ENCODE data around the gene PRKCH. TPM values are rescaled to one million over a fixed set of nuclear protein-coding genes. Genes with fewer than 3 reads are reported as not detected.

PRKCH gene
- total and polyA plus RNA-seq, 8 donors = 35.2 to 48.8 (median 43.1) TPM

- H3K27ac ChIP-seq = no peak overlapping the region
- no peak for TF ChIP-seq CTCF (IDR thresholded peaks at IDR 0.05)
Measured at GRCh38 chr14:61481701-61482100, 160.3 kb downstream of the PRKCH start.

GRCh38 chr14:61482348-61483206 lies 161.2 kb downstream of the PRKCH start:
- Histone ChIP-seq H3K27me3 (no peaks in the 10 kb centered on the region), H3K4me1 (peaks cover 9 to 90% of the 10 kb centered on the region in 2 donors), H3K27ac (peak overlapping the region in 1 of 2 donors; percentile 55), H3K9me3 (no peaks in the 10 kb centered on the region), H3K36me3 (peaks cover 0 to 5% of the 10 kb centered on the region in 2 donors), H3K4me3 (no peak overlapping the region)
- intact Hi-C loops (cut with DNase I) = loop anchor here in 1 of 2 donors (10.0 kb wide), 1 partner anchor 52 kb away; no protein-coding TSS in a partner anchor
- DNase-seq (no peak), ATAC-seq (peak; percentile 16)
- no peak for TF ChIP-seq CTCF (IDR thresholded peaks at IDR 0.05)

More at GRCh38 chr14:61481701-61482100, 160.3 kb downstream of the PRKCH start:
- DNase-seq = no peak
- peaks cover 0 to 3% of the 10 kb centered on the region in 2 donors for H3K36me3 ChIP-seq
- no peak for ATAC-seq
- peaks cover 14 to 92% of the 10 kb centered on the region in 2 donors for H3K4me1 ChIP-seq
- H3K4me3 ChIP-seq = no peak overlapping the region
- H3K27me3 ChIP-seq = no peaks in the 10 kb centered on the region
- intact Hi-C loops (cut with DNase I) = loop anchor here in 1 of 2 donors (10.0 kb wide), 1 partner anchor 53 kb away; no protein-coding TSS in a partner anchor
- no peaks in the 10 kb centered on the region for H3K9me3 ChIP-seq

GRCh38 chr14:61483476-61483875 lies 162.1 kb downstream of the PRKCH start:
- intact Hi-C loops (cut with DNase I) = loop anchor here in 1 of 2 donors (10.0 kb wide), 1 partner anchor 51 kb away; no protein-coding TSS in a partner anchor
- DNase-seq (no peak), ATAC-seq (no peak)
- no peak overlapping the region for H3K4me3 ChIP-seq
- no peak for TF ChIP-seq CTCF (IDR thresholded peaks at IDR 0.05)
- H3K36me3 ChIP-seq = peaks cover 0 to 5% of the 10 kb centered on the region in 2 donors
- H3K27me3 ChIP-seq = no peaks in the 10 kb centered on the region
- peak overlapping the region in 1 of 2 donors; percentile 55 for H3K27ac ChIP-seq
- no peaks in the 10 kb centered on the region for H3K9me3 ChIP-seq
- peaks cover 4 to 84% of the 10 kb centered on the region in 2 donors for H3K4me1 ChIP-seq

- no peaks in the 10 kb centered on the region for H3K27me3 ChIP-seq
- no peak for TF ChIP-seq CTCF (IDR thresholded peaks at IDR 0.05)
- peaks cover 3 to 84% of the 10 kb centered on the region in 2 donors for H3K4me1 ChIP-seq
- H3K9me3 ChIP-seq = no peaks in the 10 kb centered on the region
- H3K4me3 ChIP-seq = no peak overlapping the region
- intact Hi-C loops (cut with DNase I) = loop anchor here in 1 of 2 donors (10.0 kb wide), 1 partner anchor 51 kb away; no protein-coding TSS in a partner anchor
- H3K36me3 ChIP-seq = peaks cover 0 to 5% of the 10 kb centered on the region in 2 donors
- DNase-seq = no peak
- ATAC-seq = no peak
- peak overlapping the region in 1 of 2 donors; percentile 55 for H3K27ac ChIP-seq
Measured at GRCh38 chr14:61484031-61484430, 162.7 kb downstream of the PRKCH start.
